Calu3 (cell line): Measurements from ENCODE around the gene ARAF. TPM values are rescaled to one million over a fixed set of nuclear protein-coding genes. Genes with fewer than 3 reads are reported as not detected.

ENCODE experiments used
- BruUV-seq: library from RNA; stranded (reverse); fragments of 400-500 nt; replicated peaks from 2 replicates; lab custom pipeline; 2021; lab: Mats Ljungman, UMichigan
- CTCF ChIA-PET: fragments of 300-600 bp; sonication (Branson Sonifier 250); formaldehyde crosslinking; loops from one replicate; lab custom pipeline; 2022; ENCODE audit warnings: antibody characterized with exemption; lab: Charles Lee
- DNase-seq: peaks from one replicate; pipeline ENCODE4 v3.0.0; 2022
- H3K27ac Mint-ChIP-seq: one replicate; pipeline ENCODE4 v1.8.0; 2022; ENCODE audit warnings: mixed read lengths; ENCODE audit not compliant: unreplicated experiment
- H3K27me3 Mint-ChIP-seq: one replicate; pipeline ENCODE4 v1.8.0; 2022; ENCODE audit warnings: mixed read lengths; ENCODE audit not compliant: unreplicated experiment
- H3K36me3 Mint-ChIP-seq: one replicate; pipeline ENCODE4 v1.8.0; 2022; ENCODE audit warnings: mild to moderate bottlenecking, moderate library complexity, mixed read lengths; ENCODE audit not compliant: insufficient read depth, unreplicated experiment
- H3K4me1 Mint-ChIP-seq: one replicate; pipeline ENCODE4 v1.8.0; 2022; ENCODE audit warnings: mild to moderate bottlenecking, low read depth, mixed read lengths; ENCODE audit not compliant: unreplicated experiment
- H3K4me3 Mint-ChIP-seq: one replicate; pipeline ENCODE4 v1.8.0; 2022; ENCODE audit warnings: mild to moderate bottlenecking, low read depth, moderate library complexity, mixed read lengths; ENCODE audit not compliant: unreplicated experiment
- H3K9me3 Mint-ChIP-seq: one replicate; pipeline ENCODE4 v1.8.0; 2022; ENCODE audit warnings: low read depth, mixed read lengths; ENCODE audit not compliant: unreplicated experiment
- CTCF ChIP-seq: fragments of 200-600 bp; IDR thresholded peaks from one replicate; pipeline ENCODE4 v1.8.0; 2022; ENCODE audit warnings: antibody characterized with exemption; ENCODE audit not compliant: unreplicated experiment
- intact Hi-C: fragments of 100-400 bp; cut with micrococcal nuclease; formaldehyde crosslinking; loops from one replicate; pipeline ENCODE4 v1.10.0; 2022; ENCODE audit not compliant: unreplicated experiment
- total RNA-seq: library from RNA; stranded (reverse); gene quantifications from 2 replicates; pipeline ENCODE4 v1.2.3, GENCODE V29; 2022

Gene ARAF
- total RNA-seq, 1 experiment from 2014 or later: 79.2 TPM

- intact Hi-C loops: no loop called here
- no peak overlapping the region for H3K27ac Mint-ChIP-seq
- no peak for DNase-seq
- H3K36me3 Mint-ChIP-seq: peaks cover 50% of the 10 kb centered on the region
- TF ChIP-seq CTCF: no peak
- H3K27me3 Mint-ChIP-seq: no peaks in the 10 kb centered on the region
- H3K9me3 Mint-ChIP-seq: no peaks in the 10 kb centered on the region
- CTCF ChIA-PET: no interaction called here
- peaks cover 14% of the 10 kb centered on the region for H3K4me1 Mint-ChIP-seq
- H3K4me3 Mint-ChIP-seq: no peak overlapping the region
- no TSS peak for BruUV-seq
Measured at GRCh38 chrX:47571896-47572295, 10.9 kb downstream of the ARAF start.

GRCh38 chrX:47572773-47573340, 11.9 kb downstream of the ARAF start:
- no peak overlapping the region for H3K4me3 Mint-ChIP-seq
- H3K9me3 Mint-ChIP-seq: no peaks in the 10 kb centered on the region
- H3K36me3 Mint-ChIP-seq: peaks cover 49% of the 10 kb centered on the region
- no peak for TF ChIP-seq CTCF
- CTCF ChIA-PET: no interaction called here
- no peaks in the 10 kb centered on the region for H3K27me3 Mint-ChIP-seq
- peak overlapping the region; percentile 38 for H3K27ac Mint-ChIP-seq
- no TSS peak for BruUV-seq
- H3K4me1 Mint-ChIP-seq: peaks cover 23% of the 10 kb centered on the region
- intact Hi-C loops: no loop called here
- DNase-seq: no peak

- H3K27me3 Mint-ChIP-seq: no peaks in the 10 kb centered on the region
- peaks cover 30% of the 10 kb centered on the region for H3K4me1 Mint-ChIP-seq
- CTCF ChIA-PET: no interaction called here
- no peaks in the 10 kb centered on the region for H3K9me3 Mint-ChIP-seq
- BruUV-seq: no TSS peak
- peak overlapping the region; percentile 38 for H3K27ac Mint-ChIP-seq
- peaks cover 49% of the 10 kb centered on the region for H3K36me3 Mint-ChIP-seq
- TF ChIP-seq CTCF: no peak
- H3K4me3 Mint-ChIP-seq: no peak overlapping the region
- intact Hi-C loops: no loop called here
- DNase-seq: no peak
Measured at GRCh38 chrX:47573341-47574075, 12.5 kb downstream of the ARAF start.

GRCh38 chrX:47574076-47574546, 13.1 kb downstream of the ARAF start:
- H3K36me3 Mint-ChIP-seq: peaks cover 43% of the 10 kb centered on the region
- H3K4me3 Mint-ChIP-seq: no peak overlapping the region
- intact Hi-C loops: no loop called here
- peaks cover 30% of the 10 kb centered on the region for H3K4me1 Mint-ChIP-seq
- H3K27me3 Mint-ChIP-seq: no peaks in the 10 kb centered on the region
- no peak for DNase-seq
- H3K9me3 Mint-ChIP-seq: no peaks in the 10 kb centered on the region
- TF ChIP-seq CTCF: no peak
- CTCF ChIA-PET: no interaction called here
- H3K27ac Mint-ChIP-seq: no peak overlapping the region
- no TSS peak for BruUV-seq
